HepG2 (cell line): ENCODE measurements around the gene KDM2B. TPM values are rescaled to one million over a fixed set of nuclear protein-coding genes. Genes with fewer than 3 reads are reported as not detected.
A peak's percentile ranks its signal among the peaks of the same experiment; 100 is the strongest.

Experiments
- AGO2 ChIP-seq: fragments of 200-400 bp; formaldehyde crosslinking; optimal IDR thresholded peaks from 2 replicates; pipeline ENCODE3; 2017; ENCODE audit warnings: mild to moderate bottlenecking, low read depth, low read length, moderate library complexity
- AKAP8 ChIP-seq: sonication (generic); formaldehyde crosslinking; IDR thresholded peaks from 2 replicates; pipeline ENCODE4 v1.5.1; 2020; ENCODE audit warnings: mild to moderate bottlenecking, missing genetic modification reagents
- ETV6 ChIP-seq: sonication (generic); formaldehyde crosslinking; conservative IDR thresholded peaks from 2 replicates; pipeline ENCODE4 v1.4.0; 2020; ENCODE audit warnings: missing genetic modification reagents
- GATA4 ChIP-seq: sonication (generic); IDR thresholded peaks from 2 replicates; pipeline ENCODE4 v1.6.1; 2016; ENCODE audit warnings: antibody characterized with exemption, low read depth, borderline replicate concordance
- NFATC3 ChIP-seq: sonication (generic); formaldehyde crosslinking; IDR thresholded peaks from 2 replicates; pipeline ENCODE4 v1.5.1; 2020; ENCODE audit warnings: mild to moderate bottlenecking, missing genetic modification reagents
- NFE2L1 ChIP-seq: sonication (generic); formaldehyde crosslinking; IDR thresholded peaks from 2 replicates; pipeline ENCODE4 v1.4.0; 2020; ENCODE audit warnings: missing genetic modification reagents, mild to moderate bottlenecking, borderline replicate concordance
- NR2C2 ChIP-seq: sonication (generic); formaldehyde crosslinking; IDR thresholded peaks from 2 replicates; pipeline ENCODE4 v1.4.0; 2020; ENCODE audit warnings: missing genetic modification reagents, mild to moderate bottlenecking, moderate library complexity, borderline replicate concordance
- PCBP1 ChIP-seq: fragments of 200-400 bp; formaldehyde crosslinking; IDR thresholded peaks from 2 replicates; pipeline ENCODE4 v1.6.1; 2017; ENCODE audit warnings: mild to moderate bottlenecking, low read depth, low read length, borderline replicate concordance
- PHF8 ChIP-seq: sonication (generic); formaldehyde crosslinking; IDR thresholded peaks from 2 replicates; pipeline ENCODE4 v1.5.0; 2020; ENCODE audit warnings: missing genetic modification reagents
- RBM22 ChIP-seq: fragments of 200-400 bp; formaldehyde crosslinking; optimal IDR thresholded peaks from 2 replicates; pipeline ENCODE3; 2017; ENCODE audit warnings: mild to moderate bottlenecking, low read length, moderate library complexity
- SMARCC2 ChIP-seq: fragments of 450-650 bp; IDR thresholded peaks from 2 replicates; pipeline ENCODE4 v1.6.1; 2017; ENCODE audit warnings: antibody characterized with exemption, mild to moderate bottlenecking
- TBX3 ChIP-seq: fragments of 450-650 bp; IDR thresholded peaks from 2 replicates; pipeline ENCODE4 v1.6.1; 2017; ENCODE audit warnings: antibody characterized with exemption, mild to moderate bottlenecking, inconsistent platforms, borderline replicate concordance
- ZNF24 ChIP-seq: fragments of 450-650 bp; IDR thresholded peaks from 2 replicates; pipeline ENCODE4 v1.6.1; 2017; ENCODE audit warnings: antibody characterized with exemption, mild to moderate bottlenecking
- ZNF34 ChIP-seq: sonication (generic); formaldehyde crosslinking; IDR thresholded peaks from 2 replicates; pipeline ENCODE4 v1.4.0; 2020; ENCODE audit warnings: mild to moderate bottlenecking, missing genetic modification reagents, borderline replicate concordance
- ZNF451 ChIP-seq: sonication (generic); formaldehyde crosslinking; IDR thresholded peaks from 2 replicates; pipeline ENCODE4 v1.5.0; 2020; ENCODE audit warnings: mild to moderate bottlenecking, missing genetic modification reagents
- ZNF605 ChIP-seq: sonication (generic); formaldehyde crosslinking; IDR thresholded peaks from 2 replicates; pipeline ENCODE4 v1.8.0; 2022; ENCODE audit warnings: mild to moderate bottlenecking, missing genetic modification reagents
- polyA plus RNA-seq, 8 experiments: library from polyadenylated mRNA; depleted of rRNA in 3 of 8; stranded (reverse) in 7 of 8; unstranded in 1 of 8; fragments of >200 nt; fragmentation: Illumina TruSeq in 4 of 8; extraction: Trizol in 4 of 8; gene quantifications; 2 replicates each; pipeline versions ENCODE4 v1.2.1 to v1.2.3, GENCODE V29; 2011 to 2016; ENCODE audit warnings: low read depth in 4 of 8, missing spikeins in 1 of 8, mixed read lengths in 1 of 8; ENCODE audit not compliant: insufficient read depth in 1 of 8
- total RNA-seq, 5 experiments: library from RNA; depleted of rRNA; stranded (reverse); fragments of >200 nt; fragmentation: Illumina TruSeq; extraction: Trizol; gene quantifications; 2 replicates each; pipeline ENCODE4 v1.2.3, GENCODE V29; 2016; ENCODE audit warnings: low read depth in 1 of 5
- TF ChIP-seq, protein P1 (sequence below): sonication (generic); formaldehyde crosslinking; IDR thresholded peaks from 2 replicates; pipeline ENCODE4 v1.5.0; 2020; ENCODE audit warnings: mild to moderate bottlenecking, missing genetic modification reagents, borderline replicate concordance
- TF ChIP-seq, protein P2 (sequence below): sonication (generic); formaldehyde crosslinking; IDR thresholded peaks from 2 replicates; pipeline ENCODE4 v1.5.0; 2020; ENCODE audit warnings: missing genetic modification reagents
- TF ChIP-seq, protein P3 (sequence below): sonication (generic); formaldehyde crosslinking; IDR thresholded peaks from 2 replicates; pipeline ENCODE4 v1.4.0; 2020; ENCODE audit warnings: missing genetic modification reagents
- TF ChIP-seq, protein P4 (sequence below): IDR thresholded peaks from 2 replicates; pipeline ENCODE4 v1.6.1; 2012; ENCODE audit warnings: inconsistent platforms

KDM2B gene
- total and polyA plus RNA-seq, 2 of the 13 experiments (the other 11 are each of a cell fraction or from before 2014, with no cell fraction given): 17.5 to 26.1 TPM

DNA sequence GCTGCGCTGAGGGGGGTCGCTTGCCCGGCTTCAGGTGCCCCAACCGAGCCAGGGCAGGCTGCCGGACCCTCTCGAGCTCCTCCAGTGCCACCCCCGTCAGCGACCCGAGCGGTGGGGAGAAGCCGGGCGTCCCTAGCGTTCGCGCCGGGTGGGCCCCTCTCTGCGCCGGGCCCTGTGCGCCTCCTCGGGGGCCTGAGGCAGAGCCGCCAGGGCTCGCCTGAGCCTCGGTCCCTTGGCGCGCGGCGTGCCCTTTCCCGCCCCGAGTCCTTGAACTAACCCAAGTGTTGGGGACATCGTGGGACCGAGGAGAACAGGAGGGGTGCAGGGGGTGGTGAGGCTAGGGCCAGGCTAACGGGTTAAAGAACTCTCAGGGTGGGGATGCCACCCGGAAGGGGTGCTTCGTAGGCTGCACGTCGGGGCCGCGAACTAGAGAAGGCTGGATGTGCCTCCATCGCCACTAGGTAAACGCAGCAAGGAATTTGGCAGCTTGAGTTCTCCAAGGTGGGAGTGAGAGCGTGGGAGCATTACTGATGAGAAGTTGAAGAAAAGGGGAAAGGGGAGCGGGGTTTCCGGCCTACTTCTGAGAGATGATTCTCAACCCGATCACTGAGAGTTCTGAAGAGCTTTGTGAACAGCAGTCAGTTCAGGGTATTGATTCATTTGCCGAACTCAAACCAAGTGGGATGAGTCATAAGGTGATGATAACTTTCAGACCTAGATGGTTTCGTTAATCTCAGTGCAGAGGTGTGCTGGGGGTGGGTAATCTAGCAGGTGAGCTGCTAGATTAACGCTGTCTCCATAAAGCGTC is 180.3 kb downstream of the KDM2B start (continued):
- TF ChIP-seq, protein P1, sequence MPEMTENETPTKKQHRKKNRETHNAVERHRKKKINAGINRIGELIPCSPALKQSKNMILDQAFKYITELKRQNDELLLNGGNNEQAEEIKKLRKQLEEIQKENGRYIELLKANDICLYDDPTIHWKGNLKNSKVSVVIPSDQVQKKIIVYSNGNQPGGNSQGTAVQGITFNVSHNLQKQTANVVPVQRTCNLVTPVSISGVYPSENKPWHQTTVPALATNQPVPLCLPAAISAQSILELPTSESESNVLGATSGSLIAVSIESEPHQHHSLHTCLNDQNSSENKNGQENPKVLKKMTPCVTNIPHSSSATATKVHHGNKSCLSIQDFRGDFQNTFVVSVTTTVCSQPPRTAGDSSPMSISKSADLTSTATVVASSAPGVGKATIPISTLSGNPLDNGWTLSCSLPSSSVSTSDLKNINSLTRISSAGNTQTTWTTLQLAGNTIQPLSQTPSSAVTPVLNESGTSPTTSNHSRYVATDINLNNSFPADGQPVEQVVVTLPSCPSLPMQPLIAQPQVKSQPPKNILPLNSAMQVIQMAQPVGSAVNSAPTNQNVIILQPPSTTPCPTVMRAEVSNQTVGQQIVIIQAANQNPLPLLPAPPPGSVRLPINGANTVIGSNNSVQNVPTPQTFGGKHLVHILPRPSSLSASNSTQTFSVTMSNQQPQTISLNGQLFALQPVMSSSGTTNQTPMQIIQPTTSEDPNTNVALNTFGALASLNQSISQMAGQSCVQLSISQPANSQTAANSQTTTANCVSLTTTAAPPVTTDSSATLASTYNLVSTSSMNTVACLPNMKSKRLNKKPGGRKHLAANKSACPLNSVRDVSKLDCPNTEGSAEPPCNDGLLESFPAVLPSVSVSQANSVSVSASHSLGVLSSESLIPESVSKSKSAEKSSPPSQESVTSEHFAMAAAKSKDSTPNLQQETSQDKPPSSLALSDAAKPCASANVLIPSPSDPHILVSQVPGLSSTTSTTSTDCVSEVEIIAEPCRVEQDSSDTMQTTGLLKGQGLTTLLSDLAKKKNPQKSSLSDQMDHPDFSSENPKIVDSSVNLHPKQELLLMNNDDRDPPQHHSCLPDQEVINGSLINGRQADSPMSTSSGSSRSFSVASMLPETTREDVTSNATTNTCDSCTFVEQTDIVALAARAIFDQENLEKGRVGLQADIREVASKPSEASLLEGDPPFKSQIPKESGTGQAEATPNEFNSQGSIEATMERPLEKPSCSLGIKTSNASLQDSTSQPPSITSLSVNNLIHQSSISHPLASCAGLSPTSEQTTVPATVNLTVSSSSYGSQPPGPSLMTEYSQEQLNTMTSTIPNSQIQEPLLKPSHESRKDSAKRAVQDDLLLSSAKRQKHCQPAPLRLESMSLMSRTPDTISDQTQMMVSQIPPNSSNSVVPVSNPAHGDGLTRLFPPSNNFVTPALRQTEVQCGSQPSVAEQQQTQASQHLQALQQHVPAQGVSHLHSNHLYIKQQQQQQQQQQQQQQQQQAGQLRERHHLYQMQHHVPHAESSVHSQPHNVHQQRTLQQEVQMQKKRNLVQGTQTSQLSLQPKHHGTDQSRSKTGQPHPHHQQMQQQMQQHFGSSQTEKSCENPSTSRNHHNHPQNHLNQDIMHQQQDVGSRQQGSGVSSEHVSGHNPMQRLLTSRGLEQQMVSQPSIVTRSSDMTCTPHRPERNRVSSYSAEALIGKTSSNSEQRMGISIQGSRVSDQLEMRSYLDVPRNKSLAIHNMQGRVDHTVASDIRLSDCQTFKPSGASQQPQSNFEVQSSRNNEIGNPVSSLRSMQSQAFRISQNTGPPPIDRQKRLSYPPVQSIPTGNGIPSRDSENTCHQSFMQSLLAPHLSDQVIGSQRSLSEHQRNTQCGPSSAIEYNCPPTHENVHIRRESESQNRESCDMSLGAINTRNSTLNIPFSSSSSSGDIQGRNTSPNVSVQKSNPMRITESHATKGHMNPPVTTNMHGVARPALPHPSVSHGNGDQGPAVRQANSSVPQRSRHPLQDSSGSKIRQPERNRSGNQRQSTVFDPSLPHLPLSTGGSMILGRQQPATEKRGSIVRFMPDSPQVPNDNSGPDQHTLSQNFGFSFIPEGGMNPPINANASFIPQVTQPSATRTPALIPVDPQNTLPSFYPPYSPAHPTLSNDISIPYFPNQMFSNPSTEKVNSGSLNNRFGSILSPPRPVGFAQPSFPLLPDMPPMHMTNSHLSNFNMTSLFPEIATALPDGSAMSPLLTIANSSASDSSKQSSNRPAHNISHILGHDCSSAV: no peak
- TF ChIP-seq, protein P2, sequence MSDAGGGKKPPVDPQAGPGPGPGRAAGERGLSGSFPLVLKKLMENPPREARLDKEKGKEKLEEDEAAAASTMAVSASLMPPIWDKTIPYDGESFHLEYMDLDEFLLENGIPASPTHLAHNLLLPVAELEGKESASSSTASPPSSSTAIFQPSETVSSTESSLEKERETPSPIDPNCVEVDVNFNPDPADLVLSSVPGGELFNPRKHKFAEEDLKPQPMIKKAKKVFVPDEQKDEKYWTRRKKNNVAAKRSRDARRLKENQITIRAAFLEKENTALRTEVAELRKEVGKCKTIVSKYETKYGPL (CRISPR knock-in tag): no peak
- TF ChIP-seq ZNF605 (CRISPR knock-in tag) (no peak; the same call in 1 of the 2 replicates), ZNF34 (no peak), SMARCC2 (no peak), PCBP1 (no peak), NR2C2 (no peak), RBM22 (no peak), ZNF24 (no peak), GATA4 (no peak), NFE2L1 (CRISPR knock-in tag) (0 out of 2 replicates have a peak, but pooled peaks have one; percentile 36), TBX3 (no peak), ETV6 (0 out of 2 replicates have a peak, but pooled peaks have one; percentile 11), ZNF451 (0 out of 2 replicates have a peak, but pooled peaks have one; percentile 15), NFATC3 (no peak), AGO2 (peak; percentile 73), PHF8 (CRISPR knock-in tag) (peak; percentile 31), AKAP8 (CRISPR knock-in tag) (peak; percentile 35; the same call in 1 of the 2 replicates)
- TF ChIP-seq, protein P3, sequence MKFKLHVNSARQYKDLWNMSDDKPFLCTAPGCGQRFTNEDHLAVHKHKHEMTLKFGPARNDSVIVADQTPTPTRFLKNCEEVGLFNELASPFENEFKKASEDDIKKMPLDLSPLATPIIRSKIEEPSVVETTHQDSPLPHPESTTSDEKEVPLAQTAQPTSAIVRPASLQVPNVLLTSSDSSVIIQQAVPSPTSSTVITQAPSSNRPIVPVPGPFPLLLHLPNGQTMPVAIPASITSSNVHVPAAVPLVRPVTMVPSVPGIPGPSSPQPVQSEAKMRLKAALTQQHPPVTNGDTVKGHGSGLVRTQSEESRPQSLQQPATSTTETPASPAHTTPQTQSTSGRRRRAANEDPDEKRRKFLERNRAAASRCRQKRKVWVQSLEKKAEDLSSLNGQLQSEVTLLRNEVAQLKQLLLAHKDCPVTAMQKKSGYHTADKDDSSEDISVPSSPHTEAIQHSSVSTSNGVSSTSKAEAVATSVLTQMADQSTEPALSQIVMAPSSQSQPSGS (CRISPR knock-in tag): no peak
- TF ChIP-seq, protein P4, sequence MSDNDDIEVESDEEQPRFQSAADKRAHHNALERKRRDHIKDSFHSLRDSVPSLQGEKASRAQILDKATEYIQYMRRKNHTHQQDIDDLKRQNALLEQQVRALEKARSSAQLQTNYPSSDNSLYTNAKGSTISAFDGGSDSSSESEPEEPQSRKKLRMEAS: no peak; the same call in 1 of the 2 replicates
